Measurements from ENCODE around the gene PRPSAP1. TPM values are rescaled to one million over a fixed set of nuclear protein-coding genes. Genes with fewer than 3 reads are reported as not detected.
"Not testable (repeated sequence)": the region's sequence is repeated elsewhere in the genome, so short reads cannot be mapped to it uniquely, and the experiment has no call there.

Gene PRPSAP1
- total RNA-seq, 1 donor from 2014 or later: 89.6 TPM

- Mint-ChIP-seq H3K27ac (peak overlapping the region; percentile 41), H3K36me3 (ENCODE audit: insufficient read depth) (peaks cover 15% of the 10 kb centered on the region), H3K4me3 (ENCODE audit: low read depth) (peak overlapping the region; percentile 40), H3K4me1 (ENCODE audit: low read depth) (peaks cover 18% of the 10 kb centered on the region), H3K27me3 (no peaks in the 10 kb centered on the region), H3K9me3 (ENCODE audit: low read depth) (no peaks in the 10 kb centered on the region)
- no peak for DNase-seq (ENCODE audit: low spot score, unreplicated experiment)
- TF ChIP-seq CTCF (IDR thresholded peaks at IDR 0.05; ENCODE audit: unreplicated experiment): no peak
Measured at GRCh38 chr17:76350463-76350862, 3.3 kb downstream of the PRPSAP1 start.

- not testable (repeated sequence) for H3K4me1 Mint-ChIP-seq (ENCODE audit: low read depth)
- peaks cover 20% of the 10 kb centered on the region for H3K36me3 Mint-ChIP-seq (ENCODE audit: insufficient read depth)
Measured at GRCh38 chr17:76346936-76347335, 6.8 kb downstream of the PRPSAP1 start.

GRCh38 chr17:76345377-76345974 is 8.2 kb downstream of the PRPSAP1 start:
- no peaks in the 10 kb centered on the region for H3K9me3 Mint-ChIP-seq (ENCODE audit: low read depth)
- H3K27ac Mint-ChIP-seq: peak overlapping the region; percentile 73
- no peaks in the 10 kb centered on the region for H3K4me1 Mint-ChIP-seq (ENCODE audit: low read depth)
- H3K36me3 Mint-ChIP-seq (ENCODE audit: insufficient read depth): peaks cover 24% of the 10 kb centered on the region
- no peak for TF ChIP-seq CTCF (IDR thresholded peaks at IDR 0.05; ENCODE audit: unreplicated experiment)
- H3K27me3 Mint-ChIP-seq: no peaks in the 10 kb centered on the region
- no peak overlapping the region for H3K4me3 Mint-ChIP-seq (ENCODE audit: low read depth)
- no peak for DNase-seq (ENCODE audit: low spot score, unreplicated experiment)

More at GRCh38 chr17:76346936-76347335, 6.8 kb downstream of the PRPSAP1 start:
- not testable (repeated sequence) for H3K4me3 Mint-ChIP-seq (ENCODE audit: low read depth); H3K27me3 Mint-ChIP-seq; H3K27ac Mint-ChIP-seq; DNase-seq (ENCODE audit: low spot score, unreplicated experiment); H3K9me3 Mint-ChIP-seq (ENCODE audit: low read depth)

GRCh38 chr17:76343106-76343505 is 10.6 kb downstream of the PRPSAP1 start:
- DNase-seq (ENCODE audit: low spot score, unreplicated experiment): no peak
- Mint-ChIP-seq H3K27me3 (no peaks in the 10 kb centered on the region), H3K4me1 (ENCODE audit: low read depth) (no peaks in the 10 kb centered on the region), H3K4me3 (ENCODE audit: low read depth) (no peak overlapping the region), H3K9me3 (ENCODE audit: low read depth) (no peaks in the 10 kb centered on the region), H3K36me3 (ENCODE audit: insufficient read depth) (peaks cover 29% of the 10 kb centered on the region), H3K27ac (no peak overlapping the region)
- no peak for TF ChIP-seq CTCF (IDR thresholded peaks at IDR 0.05; ENCODE audit: unreplicated experiment)

GRCh38 chr17:76341301-76341700 is 12.4 kb downstream of the PRPSAP1 start:
- DNase-seq (ENCODE audit: low spot score, unreplicated experiment): no peak

More at GRCh38 chr17:76341301-76341700, 12.4 kb downstream of the PRPSAP1 start:
- no peak overlapping the region for H3K27ac Mint-ChIP-seq
- H3K9me3 Mint-ChIP-seq (ENCODE audit: low read depth): no peaks in the 10 kb centered on the region
- H3K27me3 Mint-ChIP-seq: no peaks in the 10 kb centered on the region
- TF ChIP-seq CTCF (IDR thresholded peaks at IDR 0.05; ENCODE audit: unreplicated experiment): no peak
- no peak overlapping the region for H3K4me3 Mint-ChIP-seq (ENCODE audit: low read depth)
- H3K36me3 Mint-ChIP-seq (ENCODE audit: insufficient read depth): peaks cover 22% of the 10 kb centered on the region
- peaks cover 3% of the 10 kb centered on the region for H3K4me1 Mint-ChIP-seq (ENCODE audit: low read depth)
